Keratinocyte (primary cell): ENCODE results near the gene OTOG. TPM values are rescaled to one million over a fixed set of nuclear protein-coding genes. Genes with fewer than 3 reads are reported as not detected.

Source experiments
- DNase-seq: peaks from one replicate; pipeline ENCODE4 v3.0.0-alpha.2; 2011; ENCODE audit warnings: low read depth, missing footprints, low spot score
- FAIRE-seq: peaks from 2 replicates; lab custom pipeline; 2011; peaks lifted over from hg19 to GRCh38; lab: Jason Lieb, UNC
- H2AFZ ChIP-seq: 2 replicates; pipeline ENCODE4 v1.6.0; 2012; ENCODE audit warnings: low read length, control low read depth, inconsistent platforms; ENCODE audit not compliant: control insufficient read depth
- H3K27ac ChIP-seq: 2 replicates; pipeline ENCODE4 v1.5.1; 2011; ENCODE audit warnings: low read length; ENCODE audit not compliant: control insufficient read depth, insufficient read depth
- H3K27me3 ChIP-seq: 3 replicates; pipeline ENCODE4 v1.6.0; 2011; ENCODE audit warnings: low read length; ENCODE audit not compliant: control insufficient read depth, insufficient read depth; ENCODE audit errors: extremely low read depth
- H3K36me3 ChIP-seq, 2 experiments: 2 replicates in 1 of 2; 3 replicates in 1 of 2; pipeline ENCODE4 v1.5.1; 2011; ENCODE audit warnings: low read length in 2 of 2, mild to moderate bottlenecking in 1 of 2; ENCODE audit not compliant: control insufficient read depth in 2 of 2, insufficient read depth in 2 of 2; ENCODE audit errors: extremely low read depth in 1 of 2
- H3K4me1 ChIP-seq: 3 replicates; pipeline ENCODE4 v1.5.1; 2011; ENCODE audit warnings: low read length; ENCODE audit not compliant: control insufficient read depth, insufficient read depth; ENCODE audit errors: extremely low read depth
- H3K4me2 ChIP-seq: 3 replicates; pipeline ENCODE4 v1.6.0; 2011; ENCODE audit warnings: low read depth, low read length; ENCODE audit not compliant: control insufficient read depth, insufficient read depth; ENCODE audit errors: extremely low read depth
- H3K4me3 ChIP-seq, 3 experiments: fragments of 200-600 bp in 1 of 3; sonication (generic) in 1 of 3; 2 replicates in 2 of 3; 3 replicates in 1 of 3; pipeline ENCODE4 v1.5.1; 2011 to 2016; ENCODE audit warnings: low read length in 3 of 3, mild to moderate bottlenecking in 3 of 3, control low read depth in 2 of 3, inconsistent platforms in 1 of 3, low read depth in 1 of 3, mixed read lengths in 1 of 3, mixed run types in 1 of 3, moderate library complexity in 1 of 3; ENCODE audit not compliant: control insufficient read depth in 2 of 3, insufficient read depth in 2 of 3; ENCODE audit errors: extremely low read depth in 1 of 3
- H3K79me2 ChIP-seq: 2 replicates; pipeline ENCODE4 v1.6.0; 2012; ENCODE audit warnings: low read length; ENCODE audit not compliant: control insufficient read depth, insufficient read depth
- H3K9ac ChIP-seq: 3 replicates; pipeline ENCODE4 v1.6.0; 2011; ENCODE audit warnings: low read length; ENCODE audit not compliant: control insufficient read depth, insufficient read depth; ENCODE audit errors: extremely low read depth
- H3K9me1 ChIP-seq: 3 replicates; pipeline ENCODE4 v1.6.0; 2011; ENCODE audit warnings: low read length; ENCODE audit not compliant: control insufficient read depth, insufficient read depth; ENCODE audit errors: extremely low read depth
- H3K9me3 ChIP-seq: 2 replicates; pipeline ENCODE4 v1.5.1; 2012; ENCODE audit warnings: low read depth, low read length; ENCODE audit not compliant: control insufficient read depth
- H4K20me1 ChIP-seq: 3 replicates; pipeline ENCODE4 v1.6.0; 2011; ENCODE audit warnings: low read length; ENCODE audit not compliant: control insufficient read depth, insufficient read depth; ENCODE audit errors: extremely low read depth
- EZH2 ChIP-seq: IDR thresholded peaks from one replicate; pipeline ENCODE4 v1.6.1; 2012; ENCODE audit warnings: inconsistent platforms, mild to moderate bottlenecking, low read length, moderate library complexity
- dilution Hi-C: fragments of 300-500 bp; cut with MboI; formaldehyde crosslinking; loops from one replicate; pipeline ENCODE4 v1.7.0; 2020; ENCODE audit warnings: low sequenced_read_pairs; ENCODE audit not compliant: extremely low pct_ligation_motif_present
- polyA plus RNA-seq, 5 experiments: library from polyadenylated mRNA; depleted of rRNA in 3 of 5; stranded (reverse) in 3 of 5; stranded (forward) in 1 of 5; unstranded in 1 of 5; fragments of >200 nt; gene quantifications; 1 replicate in 1 of 5; 2 replicates in 3 of 5; 3 replicates in 1 of 5; pipeline versions ENCODE4 v1.2.1 to v1.2.3, GENCODE V29; 2011 to 2012; ENCODE audit warnings: missing spikeins in 2 of 5, low read depth in 1 of 5, low replicate concordance in 1 of 5
- TF ChIP-seq, protein P1 (sequence below), 3 experiments: IDR thresholded peaks in 1 of 3; conservative IDR thresholded peaks in 1 of 3; optimal IDR thresholded peaks in 1 of 3; 2 replicates in 2 of 3; 3 replicates in 1 of 3; pipeline versions ENCODE3 to v1.5.1; 2011; ENCODE audit warnings: low read length in 3 of 3, mild to moderate bottlenecking in 3 of 3, moderate library complexity in 2 of 3, control low read depth in 1 of 3, inconsistent platforms in 1 of 3; ENCODE audit not compliant: insufficient read depth in 2 of 3; ENCODE audit errors: extremely low read depth in 1 of 3

OTOG gene
- polyA plus RNA-seq, 1 donor (not counting 4 experiments of a cell fraction or from before 2014, with no cell fraction given), result not detected

DNA sequence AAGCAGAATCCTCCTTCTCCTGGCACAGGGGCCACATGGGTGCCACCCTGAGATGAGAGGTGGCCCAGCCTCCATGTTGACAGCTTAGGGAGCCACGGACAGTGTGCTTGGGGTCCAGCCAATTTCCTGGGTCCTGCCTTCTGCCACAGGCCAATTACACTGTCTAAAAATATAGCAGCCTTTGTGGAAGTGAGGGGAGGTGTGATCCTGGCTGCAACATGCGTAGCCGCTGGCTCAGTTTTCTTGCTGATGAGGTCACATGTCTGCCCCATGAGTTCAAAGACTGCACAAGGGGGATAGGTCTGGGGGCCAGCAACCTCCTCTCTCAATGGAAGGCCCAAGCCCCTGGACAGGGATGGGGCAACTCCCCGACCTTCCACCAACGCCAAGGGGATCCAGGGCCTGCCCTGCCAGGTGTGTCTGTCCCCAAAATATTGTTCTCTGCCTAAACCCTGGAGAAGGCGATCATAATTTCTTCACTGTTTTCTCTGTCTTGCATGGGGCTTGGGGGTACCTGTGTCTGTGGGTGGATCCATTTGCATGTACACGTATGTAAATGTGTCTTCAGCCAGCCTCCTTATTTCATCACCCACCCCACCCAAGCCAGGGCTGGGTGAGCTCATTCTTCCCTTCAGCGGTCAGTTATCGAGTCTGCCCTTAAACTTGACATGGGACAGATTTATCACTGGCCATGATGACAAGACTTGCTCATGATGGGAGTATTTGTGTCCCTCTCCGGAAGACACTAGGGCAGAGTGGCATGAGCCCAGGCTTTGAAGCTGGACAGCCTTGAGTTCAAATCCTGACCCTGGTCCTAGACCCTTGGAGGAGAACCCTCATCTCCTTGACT lies 59.4 kb downstream of the OTOG start:
- no peaks in the 10 kb centered on the region for H3K9me1 ChIP-seq
- no peak for DNase-seq
- no peak overlapping the region for H3K4me2 ChIP-seq
- no peak overlapping the region for H3K9ac ChIP-seq
- no peak overlapping the region for H3K4me3 ChIP-seq
- TF ChIP-seq, protein P1, sequence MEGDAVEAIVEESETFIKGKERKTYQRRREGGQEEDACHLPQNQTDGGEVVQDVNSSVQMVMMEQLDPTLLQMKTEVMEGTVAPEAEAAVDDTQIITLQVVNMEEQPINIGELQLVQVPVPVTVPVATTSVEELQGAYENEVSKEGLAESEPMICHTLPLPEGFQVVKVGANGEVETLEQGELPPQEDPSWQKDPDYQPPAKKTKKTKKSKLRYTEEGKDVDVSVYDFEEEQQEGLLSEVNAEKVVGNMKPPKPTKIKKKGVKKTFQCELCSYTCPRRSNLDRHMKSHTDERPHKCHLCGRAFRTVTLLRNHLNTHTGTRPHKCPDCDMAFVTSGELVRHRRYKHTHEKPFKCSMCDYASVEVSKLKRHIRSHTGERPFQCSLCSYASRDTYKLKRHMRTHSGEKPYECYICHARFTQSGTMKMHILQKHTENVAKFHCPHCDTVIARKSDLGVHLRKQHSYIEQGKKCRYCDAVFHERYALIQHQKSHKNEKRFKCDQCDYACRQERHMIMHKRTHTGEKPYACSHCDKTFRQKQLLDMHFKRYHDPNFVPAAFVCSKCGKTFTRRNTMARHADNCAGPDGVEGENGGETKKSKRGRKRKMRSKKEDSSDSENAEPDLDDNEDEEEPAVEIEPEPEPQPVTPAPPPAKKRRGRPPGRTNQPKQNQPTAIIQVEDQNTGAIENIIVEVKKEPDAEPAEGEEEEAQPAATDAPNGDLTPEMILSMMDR (optimal IDR thresholded peaks at IDR 0.05 in 1 of 3, IDR thresholded peaks at IDR 0.05 in 1 of 3, conservative IDR thresholded peaks at IDR 0.05 in 1 of 3; ENCODE audit: extremely low read depth in 1 of 3, insufficient read depth in 2 of 3, low read length in 3 of 3), result no peak
- TF ChIP-seq EZH2, result no peak
- H4K20me1 ChIP-seq, result no peaks in the 10 kb centered on the region
- H3K36me3 ChIP-seq, result no peaks in the 10 kb centered on the region
- no peak overlapping the region for H2AFZ ChIP-seq
- H3K9me3 ChIP-seq, result no peaks in the 10 kb centered on the region
- dilution Hi-C loops, result no loop called here
- H3K27me3 ChIP-seq, result peaks cover 11% of the 10 kb centered on the region
- H3K79me2 ChIP-seq, result no peaks in the 10 kb centered on the region
- H3K27ac ChIP-seq, result no peak overlapping the region
- no peak for FAIRE-seq
- H3K4me1 ChIP-seq, result no peaks in the 10 kb centered on the region

- Histone ChIP-seq H3K27ac (no peak overlapping the region), H3K4me1 (no peaks in the 10 kb centered on the region), H3K27me3 (peaks cover 11% of the 10 kb centered on the region), H3K36me3 (no peaks in the 10 kb centered on the region), H4K20me1 (no peaks in the 10 kb centered on the region), H3K9ac (no peak overlapping the region), H2AFZ (no peak overlapping the region), H3K4me2 (no peak overlapping the region), H3K79me2 (no peaks in the 10 kb centered on the region), H3K9me3 (no peaks in the 10 kb centered on the region), H3K4me3 (no peak overlapping the region), H3K9me1 (no peaks in the 10 kb centered on the region)
- no peak for DNase-seq
- TF ChIP-seq EZH2, result no peak
- TF ChIP-seq, protein P1 (optimal IDR thresholded peaks at IDR 0.05 in 1 of 3, IDR thresholded peaks at IDR 0.05 in 1 of 3, conservative IDR thresholded peaks at IDR 0.05 in 1 of 3; ENCODE audit: extremely low read depth in 1 of 3, insufficient read depth in 2 of 3, low read length in 3 of 3), result no peak
- no peak for FAIRE-seq
- dilution Hi-C loops, result no loop called here
Measured at GRCh38 chr11:17607083-17607429, 60.0 kb downstream of the OTOG start.
